ENCODE results near the gene RAB35.

DNA sequence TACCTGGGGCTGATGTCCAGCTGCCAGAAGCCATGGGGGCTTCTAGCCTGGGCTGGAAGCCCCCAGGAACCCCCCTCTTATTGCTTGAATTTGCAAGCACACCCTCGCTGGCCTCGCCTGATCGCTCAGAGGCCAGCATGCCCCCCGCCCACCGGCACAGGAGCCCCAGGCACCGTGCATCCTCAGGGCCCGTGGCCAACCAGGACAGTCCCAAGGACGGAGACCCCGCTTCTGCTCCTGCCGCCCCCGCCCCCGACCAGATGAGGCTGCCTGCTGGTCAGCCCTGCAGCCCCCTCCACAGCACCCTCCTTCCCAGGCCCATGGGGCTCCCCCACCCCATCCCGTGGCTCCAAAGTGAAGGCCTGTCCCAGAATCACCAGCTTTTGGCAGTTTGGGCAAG lies 21.2 kb downstream of the RAB35 start:
- no peak for TF ChIP-seq POLR2A (IDR thresholded peaks at IDR 0.05)
- no peak for TF ChIP-seq POLR2AphosphoS5 (IDR thresholded peaks at IDR 0.05)
- TF ChIP-seq, protein P1, sequence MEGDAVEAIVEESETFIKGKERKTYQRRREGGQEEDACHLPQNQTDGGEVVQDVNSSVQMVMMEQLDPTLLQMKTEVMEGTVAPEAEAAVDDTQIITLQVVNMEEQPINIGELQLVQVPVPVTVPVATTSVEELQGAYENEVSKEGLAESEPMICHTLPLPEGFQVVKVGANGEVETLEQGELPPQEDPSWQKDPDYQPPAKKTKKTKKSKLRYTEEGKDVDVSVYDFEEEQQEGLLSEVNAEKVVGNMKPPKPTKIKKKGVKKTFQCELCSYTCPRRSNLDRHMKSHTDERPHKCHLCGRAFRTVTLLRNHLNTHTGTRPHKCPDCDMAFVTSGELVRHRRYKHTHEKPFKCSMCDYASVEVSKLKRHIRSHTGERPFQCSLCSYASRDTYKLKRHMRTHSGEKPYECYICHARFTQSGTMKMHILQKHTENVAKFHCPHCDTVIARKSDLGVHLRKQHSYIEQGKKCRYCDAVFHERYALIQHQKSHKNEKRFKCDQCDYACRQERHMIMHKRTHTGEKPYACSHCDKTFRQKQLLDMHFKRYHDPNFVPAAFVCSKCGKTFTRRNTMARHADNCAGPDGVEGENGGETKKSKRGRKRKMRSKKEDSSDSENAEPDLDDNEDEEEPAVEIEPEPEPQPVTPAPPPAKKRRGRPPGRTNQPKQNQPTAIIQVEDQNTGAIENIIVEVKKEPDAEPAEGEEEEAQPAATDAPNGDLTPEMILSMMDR (IDR thresholded peaks at IDR 0.05) = no peak
- no peak for TF ChIP-seq EP300 (IDR thresholded peaks at IDR 0.05)
